Panc1 (cell line): ENCODE data around the gene SLC2A6. TPM values are rescaled to one million over a fixed set of nuclear protein-coding genes. Genes with fewer than 3 reads are reported as not detected.

ENCODE experiments used
- ATAC-seq: fragments of 200-7000 bp; cut with Tn5 transposase; 2 replicates; pipeline ENCODE4 v1.9.1; 2020; ENCODE audit warnings: mild to moderate bottlenecking, moderate library complexity
- BruUV-seq: library from RNA; stranded (reverse); fragments of 400-500 nt; replicated peaks from 2 replicates; lab custom pipeline; 2021; lab: Mats Ljungman, UMichigan
- CTCF ChIA-PET: fragments of 300-600 bp; sonication (Branson Sonifier 250); formaldehyde crosslinking; loops from one replicate; lab custom pipeline; 2022; ENCODE audit warnings: antibody characterized with exemption; lab: Charles Lee
- POLR2A ChIA-PET: fragments of 300-600 bp; sonication (Branson Sonifier 250); formaldehyde crosslinking; loops from one replicate; lab custom pipeline; 2022; ENCODE audit warnings: antibody characterized with exemption; lab: Charles Lee
- DNase-seq: peaks from one replicate; pipeline ENCODE4 v3.0.0-alpha.2; 2010; ENCODE audit warnings: low read depth, low spot score
- H3K27ac ChIP-seq: 2 replicates; pipeline ENCODE4 v1.5.1; 2011; ENCODE audit warnings: mild to moderate bottlenecking, low read length, inconsistent platforms
- H3K27me3 ChIP-seq: fragments of 200-500 bp; sonication (Bioruptor generic); 2 replicates; pipeline ENCODE4 v1.6.0; 2014; ENCODE audit warnings: low read length, inconsistent platforms; ENCODE audit not compliant: control insufficient read depth, insufficient read depth
- H3K36me3 ChIP-seq: fragments of 200-500 bp; sonication (Bioruptor generic); 2 replicates; pipeline ENCODE4 v1.5.1; 2014; ENCODE audit warnings: inconsistent platforms, mild to moderate bottlenecking, low read length, moderate library complexity; ENCODE audit not compliant: control insufficient read depth, insufficient read depth
- H3K4me1 ChIP-seq: 2 replicates; pipeline ENCODE4 v1.5.1; 2011; ENCODE audit warnings: inconsistent platforms, mild to moderate bottlenecking, low read length, moderate library complexity; ENCODE audit not compliant: control insufficient read depth, insufficient read depth
- H3K4me3 ChIP-seq, 2 experiments: 2 replicates each; pipeline ENCODE4 v1.5.1; 2011 to 2012; ENCODE audit warnings: low read depth in 2 of 2, low read length in 2 of 2, mild to moderate bottlenecking in 2 of 2, inconsistent platforms in 1 of 2, moderate library complexity in 1 of 2
- H3K9me3 ChIP-seq: fragments of 200-500 bp; sonication (Bioruptor generic); 2 replicates; pipeline ENCODE4 v1.5.1; 2014; ENCODE audit warnings: low read depth, mild to moderate bottlenecking, inconsistent platforms, low read length, moderate library complexity; ENCODE audit not compliant: control insufficient read depth, insufficient read depth
- POLR2AphosphoS5 ChIP-seq: IDR thresholded peaks from 2 replicates; pipeline ENCODE4 v1.6.1; 2012; ENCODE audit warnings: mild to moderate bottlenecking, low read depth, low read length, moderate library complexity
- SIN3A ChIP-seq: IDR thresholded peaks from 2 replicates; pipeline ENCODE4 v1.6.1; 2012; ENCODE audit warnings: low read depth, mild to moderate bottlenecking, low read length, moderate library complexity, borderline replicate concordance; ENCODE audit not compliant: insufficient read depth
- TCF7L2 ChIP-seq: IDR thresholded peaks from 2 replicates; pipeline ENCODE4 v1.6.1; 2011; ENCODE audit warnings: mild to moderate bottlenecking, low read depth, low read length, inconsistent platforms
- in situ Hi-C: cut with HindIII; loops from 2 replicates; pipeline ENCODE4 v1.10.0; 2016; ENCODE audit warnings: low sequenced_read_pairs, low pct_unique_long_range_greater_than_20kb
- intact Hi-C: fragments of 100-400 bp; cut with micrococcal nuclease; formaldehyde crosslinking; loops from one replicate; pipeline ENCODE4 v1.10.0; 2022; ENCODE audit not compliant: unreplicated experiment
- total RNA-seq: library from RNA; stranded (reverse); gene quantifications from one replicate; pipeline ENCODE4 v1.2.1, GENCODE V29; 2021; ENCODE audit not compliant: unreplicated experiment
- TF ChIP-seq, protein P1 (sequence below): fragments of 450-650 bp; IDR thresholded peaks from 2 replicates; pipeline ENCODE4 v1.5.1; 2017; ENCODE audit warnings: mild to moderate bottlenecking
- TF ChIP-seq, protein P2 (sequence below), 2 experiments: IDR thresholded peaks; 2 replicates each; pipeline ENCODE4 v1.6.1; 2011 to 2012; ENCODE audit warnings: low read depth in 2 of 2, control low read depth in 1 of 2, low read length in 1 of 2, mild to moderate bottlenecking in 1 of 2, moderate library complexity in 1 of 2; ENCODE audit not compliant: insufficient read depth in 1 of 2

The SLC2A6 gene
- total RNA-seq, 1 experiment from 2014 or later: 48.2 TPM

DNA sequence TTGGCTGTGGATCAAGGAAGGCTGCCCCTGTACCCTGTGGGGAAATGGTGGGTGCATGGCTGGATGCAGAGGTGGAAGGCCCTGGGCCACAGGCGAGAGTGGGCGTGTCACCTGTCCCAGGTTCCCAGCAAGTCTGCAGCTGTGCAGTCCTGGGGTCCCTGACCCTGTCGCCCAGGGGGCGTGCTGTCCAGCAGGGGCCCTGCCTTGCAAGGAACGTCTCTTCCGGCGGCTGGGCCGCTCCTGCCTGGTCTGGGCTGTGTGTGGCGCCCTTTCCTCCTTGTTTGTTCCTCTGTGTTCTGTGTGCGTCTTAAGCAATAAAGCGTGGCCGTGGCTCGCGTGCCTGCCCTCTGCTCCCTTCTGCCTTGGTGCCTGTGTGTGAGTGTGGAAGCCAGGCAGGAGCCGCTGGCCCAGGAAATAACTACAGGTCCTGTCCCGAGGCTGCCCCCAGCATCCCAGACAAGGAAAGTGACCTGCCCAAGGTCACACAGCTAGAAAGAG is 8.4 kb downstream of the SLC2A6 start:
- H3K27ac ChIP-seq: no peak overlapping the region
- intact Hi-C loops: no loop called here
- no TSS peak for BruUV-seq
- ChIA-PET POLR2A (no interaction called here), CTCF (no interaction called here)
- no peak overlapping the region for H3K4me3 ChIP-seq
- in situ Hi-C loops: no loop called here
- no peaks in the 10 kb centered on the region for H3K4me1 ChIP-seq
- peak; percentile 23 for ATAC-seq
- no peaks in the 10 kb centered on the region for H3K27me3 ChIP-seq
- no peak for DNase-seq
- no peaks in the 10 kb centered on the region for H3K36me3 ChIP-seq
- 0 out of 2 replicates have a peak, but pooled peaks have one; percentile 55 for TF ChIP-seq SIN3A
- peak; percentile 63 for TF ChIP-seq POLR2AphosphoS5
- TF ChIP-seq, protein P1, sequence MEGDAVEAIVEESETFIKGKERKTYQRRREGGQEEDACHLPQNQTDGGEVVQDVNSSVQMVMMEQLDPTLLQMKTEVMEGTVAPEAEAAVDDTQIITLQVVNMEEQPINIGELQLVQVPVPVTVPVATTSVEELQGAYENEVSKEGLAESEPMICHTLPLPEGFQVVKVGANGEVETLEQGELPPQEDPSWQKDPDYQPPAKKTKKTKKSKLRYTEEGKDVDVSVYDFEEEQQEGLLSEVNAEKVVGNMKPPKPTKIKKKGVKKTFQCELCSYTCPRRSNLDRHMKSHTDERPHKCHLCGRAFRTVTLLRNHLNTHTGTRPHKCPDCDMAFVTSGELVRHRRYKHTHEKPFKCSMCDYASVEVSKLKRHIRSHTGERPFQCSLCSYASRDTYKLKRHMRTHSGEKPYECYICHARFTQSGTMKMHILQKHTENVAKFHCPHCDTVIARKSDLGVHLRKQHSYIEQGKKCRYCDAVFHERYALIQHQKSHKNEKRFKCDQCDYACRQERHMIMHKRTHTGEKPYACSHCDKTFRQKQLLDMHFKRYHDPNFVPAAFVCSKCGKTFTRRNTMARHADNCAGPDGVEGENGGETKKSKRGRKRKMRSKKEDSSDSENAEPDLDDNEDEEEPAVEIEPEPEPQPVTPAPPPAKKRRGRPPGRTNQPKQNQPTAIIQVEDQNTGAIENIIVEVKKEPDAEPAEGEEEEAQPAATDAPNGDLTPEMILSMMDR: no peak
- H3K9me3 ChIP-seq: no peaks in the 10 kb centered on the region

DNA sequence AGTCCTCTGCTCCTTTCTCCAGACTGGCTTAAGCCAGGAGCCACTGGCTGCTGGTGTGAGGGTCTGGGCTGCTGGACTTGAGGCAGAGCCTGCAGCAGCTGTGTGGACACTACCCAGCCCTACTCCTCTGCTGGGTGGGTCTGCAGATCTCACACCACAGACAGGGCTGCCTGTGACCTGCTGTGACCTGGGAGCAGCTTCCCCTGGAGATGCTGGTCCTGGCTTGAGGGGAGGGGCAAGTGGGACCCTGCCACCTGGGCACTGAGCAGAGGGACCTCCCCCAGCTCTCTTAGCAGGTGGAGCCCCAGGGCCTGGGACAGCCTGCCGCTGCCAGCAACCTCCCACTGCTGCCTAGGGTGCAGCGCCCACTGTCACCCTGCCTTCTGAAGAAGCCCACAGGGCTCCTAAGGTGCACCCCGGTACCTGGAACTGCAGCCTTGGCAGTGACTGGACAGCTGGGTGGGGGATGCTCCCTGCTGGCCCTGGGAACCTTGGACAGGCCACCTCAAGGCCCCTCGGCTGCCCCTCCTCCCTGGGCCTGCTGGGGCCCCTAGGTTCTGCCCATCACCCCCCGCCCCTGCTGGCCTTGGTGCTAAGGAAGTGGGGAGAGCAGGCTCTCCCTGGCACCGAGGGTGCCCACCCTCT is 10.0 kb downstream of the SLC2A6 start:
- BruUV-seq: no TSS peak
- no peak for DNase-seq
- Histone ChIP-seq H3K9me3 (no peaks in the 10 kb centered on the region), H3K4me3 (no peak overlapping the region), H3K36me3 (no peaks in the 10 kb centered on the region), H3K4me1 (no peaks in the 10 kb centered on the region), H3K27ac (no peak overlapping the region), H3K27me3 (no peaks in the 10 kb centered on the region)
- ATAC-seq: peak; percentile 10; the same call in 1 of the 2 replicates
- ChIA-PET POLR2A (no interaction called here), CTCF (no interaction called here)
- peak; percentile 30; the same call in 1 of the 2 replicates for TF ChIP-seq POLR2AphosphoS5
- TF ChIP-seq, protein P2, sequence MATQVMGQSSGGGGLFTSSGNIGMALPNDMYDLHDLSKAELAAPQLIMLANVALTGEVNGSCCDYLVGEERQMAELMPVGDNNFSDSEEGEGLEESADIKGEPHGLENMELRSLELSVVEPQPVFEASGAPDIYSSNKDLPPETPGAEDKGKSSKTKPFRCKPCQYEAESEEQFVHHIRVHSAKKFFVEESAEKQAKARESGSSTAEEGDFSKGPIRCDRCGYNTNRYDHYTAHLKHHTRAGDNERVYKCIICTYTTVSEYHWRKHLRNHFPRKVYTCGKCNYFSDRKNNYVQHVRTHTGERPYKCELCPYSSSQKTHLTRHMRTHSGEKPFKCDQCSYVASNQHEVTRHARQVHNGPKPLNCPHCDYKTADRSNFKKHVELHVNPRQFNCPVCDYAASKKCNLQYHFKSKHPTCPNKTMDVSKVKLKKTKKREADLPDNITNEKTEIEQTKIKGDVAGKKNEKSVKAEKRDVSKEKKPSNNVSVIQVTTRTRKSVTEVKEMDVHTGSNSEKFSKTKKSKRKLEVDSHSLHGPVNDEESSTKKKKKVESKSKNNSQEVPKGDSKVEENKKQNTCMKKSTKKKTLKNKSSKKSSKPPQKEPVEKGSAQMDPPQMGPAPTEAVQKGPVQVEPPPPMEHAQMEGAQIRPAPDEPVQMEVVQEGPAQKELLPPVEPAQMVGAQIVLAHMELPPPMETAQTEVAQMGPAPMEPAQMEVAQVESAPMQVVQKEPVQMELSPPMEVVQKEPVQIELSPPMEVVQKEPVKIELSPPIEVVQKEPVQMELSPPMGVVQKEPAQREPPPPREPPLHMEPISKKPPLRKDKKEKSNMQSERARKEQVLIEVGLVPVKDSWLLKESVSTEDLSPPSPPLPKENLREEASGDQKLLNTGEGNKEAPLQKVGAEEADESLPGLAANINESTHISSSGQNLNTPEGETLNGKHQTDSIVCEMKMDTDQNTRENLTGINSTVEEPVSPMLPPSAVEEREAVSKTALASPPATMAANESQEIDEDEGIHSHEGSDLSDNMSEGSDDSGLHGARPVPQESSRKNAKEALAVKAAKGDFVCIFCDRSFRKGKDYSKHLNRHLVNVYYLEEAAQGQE (IDR thresholded peaks at IDR 0.05; ENCODE audit: insufficient read depth in 1 of 2, low read depth in 2 of 2, low read length in 1 of 2): no peak
- intact Hi-C loops: no loop called here
- in situ Hi-C loops: no loop called here

DNA sequence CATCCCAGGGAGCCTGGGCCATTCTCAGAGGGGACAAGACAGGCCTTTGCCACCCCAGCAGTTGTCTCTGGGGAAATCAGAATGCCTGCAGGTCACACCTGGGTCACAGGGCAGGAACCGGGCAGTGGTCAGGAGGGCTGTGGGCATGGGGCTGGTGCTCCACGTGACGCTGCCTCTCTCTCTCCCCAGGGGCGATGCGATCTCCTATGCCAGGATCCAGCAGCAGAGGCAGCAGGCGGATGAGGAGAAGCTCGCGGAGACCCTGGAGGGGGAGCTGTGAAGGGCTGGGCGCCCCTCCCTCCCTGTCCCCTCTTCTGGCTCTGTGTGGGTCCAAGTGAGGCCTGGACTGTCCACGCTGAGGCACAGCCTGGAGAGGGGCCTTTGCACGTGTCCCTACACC is 10.5 kb downstream of the SLC2A6 start:
- no TSS peak for BruUV-seq
- no peak for TF ChIP-seq TCF7L2
- no peak for TF ChIP-seq POLR2AphosphoS5
- TF ChIP-seq, protein P2 (IDR thresholded peaks at IDR 0.05; ENCODE audit: insufficient read depth in 1 of 2, low read depth in 2 of 2, low read length in 1 of 2): no peak
- no peak for TF ChIP-seq SIN3A
- POLR2A ChIA-PET: interaction anchor here (0.6 kb wide), 1 partner anchor 244 kb away, joined by 3 read pairs; no protein-coding TSS in a partner anchor
- H3K27me3 ChIP-seq: no peaks in the 10 kb centered on the region
- no peak overlapping the region for H3K27ac ChIP-seq
- H3K4me1 ChIP-seq: no peaks in the 10 kb centered on the region
- no peak overlapping the region for H3K4me3 ChIP-seq
- in situ Hi-C loops: no loop called here
- no peaks in the 10 kb centered on the region for H3K36me3 ChIP-seq
- H3K9me3 ChIP-seq: no peaks in the 10 kb centered on the region
- ATAC-seq (no peak), DNase-seq (no peak)
- CTCF ChIA-PET: no interaction called here
- intact Hi-C loops: no loop called here
